IMR-90 (cell line): ENCODE results near the gene VSNL1.

Experiments
- BHLHE40 ChIP-seq: fragments of 150-350 bp; IDR thresholded peaks from 2 replicates; pipeline ENCODE4 v1.6.1; 2016; ENCODE audit warnings: mild to moderate bottlenecking, low read depth, low read length
- CEBPB ChIP-seq: IDR thresholded peaks from 2 replicates; pipeline ENCODE4 v1.6.1; 2012; ENCODE audit warnings: low read depth, low read length, improper control_type of control experiment
- CHD1 ChIP-seq: IDR thresholded peaks from 2 replicates; pipeline ENCODE4 v1.6.1; 2012; ENCODE audit warnings: low read depth, low read length, improper control_type of control experiment
- CTCF ChIP-seq: conservative IDR thresholded peaks from 2 replicates; pipeline ENCODE4 v1.5.1; 2012; ENCODE audit warnings: mild to moderate bottlenecking, low read depth, low read length, improper control_type of control experiment
- FOS ChIP-seq: fragments of 150-350 bp; IDR thresholded peaks from 2 replicates; pipeline ENCODE4 v1.6.1; 2016; ENCODE audit warnings: low read depth, low read length
- MAFK ChIP-seq: IDR thresholded peaks from 2 replicates; pipeline ENCODE4 v1.6.1; 2012; ENCODE audit warnings: low read depth, low read length, improper control_type of control experiment
- MAZ ChIP-seq: IDR thresholded peaks from 2 replicates; pipeline ENCODE4 v1.6.1; 2012; ENCODE audit warnings: low read depth, mild to moderate bottlenecking, low read length, improper control_type of control experiment, moderate library complexity, borderline replicate concordance
- POLR2A ChIP-seq: IDR thresholded peaks from 2 replicates; pipeline ENCODE4 v1.6.1; 2012; ENCODE audit warnings: mild to moderate bottlenecking, low read depth, low read length
- RAD21 ChIP-seq: IDR thresholded peaks from 2 replicates; pipeline ENCODE4 v1.6.1; 2012; ENCODE audit warnings: low read length, improper control_type of control experiment
- RCOR1 ChIP-seq: IDR thresholded peaks from 2 replicates; pipeline ENCODE4 v1.6.1; 2012; ENCODE audit warnings: mild to moderate bottlenecking, low read length, improper control_type of control experiment; ENCODE audit not compliant: insufficient replicate concordance
- SMC3 ChIP-seq: fragments of 150-350 bp; IDR thresholded peaks from 2 replicates; pipeline ENCODE4 v1.6.1; 2016; ENCODE audit warnings: low read depth, mild to moderate bottlenecking, antibody characterized with exemption, low read length, moderate library complexity
- USF2 ChIP-seq: fragments of 150-350 bp; IDR thresholded peaks from 2 replicates; pipeline ENCODE4 v1.6.1; 2017; ENCODE audit warnings: mild to moderate bottlenecking, antibody characterized with exemption, low read length, low read depth

GRCh38 chr2:17605696-17606095 lies 65.2 kb downstream of the VSNL1 start:
- TF ChIP-seq CTCF (no peak), POLR2A (no peak), CEBPB (no peak), RAD21 (no peak), USF2 (no peak), SMC3 (no peak), FOS (no peak), MAFK (no peak), RCOR1 (no peak), BHLHE40 (no peak), MAZ (no peak), CHD1 (no peak)
